H9 (cell line): ENCODE results near the gene ZNF133. TPM values are rescaled to one million over a fixed set of nuclear protein-coding genes. Genes with fewer than 3 reads are reported as not detected.

Experiments
- DNase-seq: peaks from one replicate; pipeline ENCODE4 v3.0.0-alpha.2; 2017
- H2AFZ ChIP-seq: one replicate; pipeline ENCODE4 v1.6.1; 2013; ENCODE audit warnings: mild to moderate bottlenecking, low read length, control low read depth, moderate library complexity
- H2AK5ac ChIP-seq: 2 replicates; pipeline ENCODE4 v1.6.1; 2013; ENCODE audit warnings: low read length, control low read depth, mixed read lengths; ENCODE audit not compliant: insufficient read length
- H2BK120ac ChIP-seq: one replicate; pipeline ENCODE4 v1.6.1; 2013; ENCODE audit warnings: low read depth, mild to moderate bottlenecking, low read length, control low read depth, inconsistent platforms; ENCODE audit not compliant: poor library complexity, severe bottlenecking
- H2BK12ac ChIP-seq: 2 replicates; pipeline ENCODE4 v1.6.1; 2013; ENCODE audit warnings: low read length, control low read depth, mixed read lengths, low read depth; ENCODE audit not compliant: insufficient read length
- H2BK15ac ChIP-seq: 2 replicates; pipeline ENCODE4 v1.6.1; 2013; ENCODE audit warnings: low read depth, low read length, control low read depth
- H2BK20ac ChIP-seq: one replicate; pipeline ENCODE4 v1.6.1; 2013; ENCODE audit warnings: low read depth, mild to moderate bottlenecking, low read length, control low read depth, inconsistent platforms; ENCODE audit not compliant: poor library complexity, severe bottlenecking
- H2BK5ac ChIP-seq: 2 replicates; pipeline ENCODE4 v1.6.1; 2013; ENCODE audit warnings: low read length, control low read depth, mixed read lengths; ENCODE audit not compliant: insufficient read length
- H3K14ac ChIP-seq: 2 replicates; pipeline ENCODE4 v1.6.1; 2013; ENCODE audit warnings: low read length, control low read depth; ENCODE audit not compliant: insufficient read depth
- H3K18ac ChIP-seq: 2 replicates; pipeline ENCODE4 v1.6.1; 2013; ENCODE audit warnings: low read depth, mild to moderate bottlenecking, mixed read lengths, low read length, control low read depth; ENCODE audit not compliant: insufficient read length
- H3K23ac ChIP-seq: 2 replicates; pipeline ENCODE4 v1.6.1; 2013; ENCODE audit warnings: low read length, control low read depth, mixed read lengths, low read depth; ENCODE audit not compliant: insufficient read length
- H3K23me2 ChIP-seq: 2 replicates; pipeline ENCODE4 v1.6.1; 2013; ENCODE audit warnings: low read depth, mild to moderate bottlenecking, mixed read lengths, low read length, control low read depth; ENCODE audit not compliant: insufficient read length, poor library complexity, severe bottlenecking
- H3K27ac ChIP-seq: 2 replicates; pipeline ENCODE4 v1.5.1; 2013; ENCODE audit warnings: low read length, control low read depth, mixed read lengths, low read depth; ENCODE audit not compliant: insufficient read length
- H3K27me3 ChIP-seq: 2 replicates; pipeline ENCODE4 v1.6.1; 2013; ENCODE audit warnings: low read length, control low read depth, inconsistent platforms; ENCODE audit not compliant: insufficient read depth
- H3K4ac ChIP-seq: 2 replicates; pipeline ENCODE4 v1.6.1; 2013; ENCODE audit warnings: low read depth, mild to moderate bottlenecking, control low read depth, inconsistent platforms, low read length, moderate library complexity
- H3K4me1 ChIP-seq: 2 replicates; pipeline ENCODE4 v1.6.1; 2013; ENCODE audit warnings: low read length, control low read depth, inconsistent platforms; ENCODE audit not compliant: insufficient read depth
- H3K4me2 ChIP-seq: 2 replicates; pipeline ENCODE4 v1.6.1; 2013; ENCODE audit warnings: low read length, control low read depth, mixed read lengths; ENCODE audit not compliant: insufficient read length, insufficient read depth
- H3K56ac ChIP-seq: 2 replicates; pipeline ENCODE4 v1.6.1; 2013; ENCODE audit warnings: low read depth, mild to moderate bottlenecking, mixed read lengths, low read length, control low read depth; ENCODE audit not compliant: insufficient read length
- H3K79me1 ChIP-seq: 2 replicates; pipeline ENCODE4 v1.6.1; 2013; ENCODE audit warnings: low read depth, mild to moderate bottlenecking, moderate library complexity, low read length, control low read depth, inconsistent platforms; ENCODE audit not compliant: insufficient read depth, poor library complexity, severe bottlenecking
- H3K79me2 ChIP-seq: 2 replicates; pipeline ENCODE4 v1.6.1; 2013; ENCODE audit warnings: low read length, control low read depth, inconsistent platforms; ENCODE audit not compliant: insufficient read depth
- H3K9ac ChIP-seq: 2 replicates; pipeline ENCODE4 v1.6.1; 2013; ENCODE audit warnings: low read length, control low read depth, mixed read lengths; ENCODE audit not compliant: insufficient read length; ENCODE audit errors: extremely low read depth
- H3K9me3 ChIP-seq: one replicate; pipeline ENCODE4 v1.6.1; 2013; ENCODE audit warnings: low read depth, low read length, inconsistent platforms; ENCODE audit not compliant: control insufficient read depth
- H3T11ph ChIP-seq: one replicate; pipeline ENCODE4 v1.6.1; 2013; ENCODE audit warnings: mild to moderate bottlenecking, low read length, control low read depth, inconsistent platforms
- H4K20me1 ChIP-seq: one replicate; pipeline ENCODE4 v1.6.1; 2013; ENCODE audit not compliant: control insufficient read depth, insufficient read length, insufficient read depth
- H4K5ac ChIP-seq: 2 replicates; pipeline ENCODE4 v1.6.1; 2013; ENCODE audit warnings: low read depth, mild to moderate bottlenecking, mixed read lengths, low read length, control low read depth; ENCODE audit not compliant: insufficient read length
- H4K8ac ChIP-seq: replicated peaks from 2 replicates; pipeline ENCODE4 v1.6.1; 2013; ENCODE audit warnings: low read length, control low read depth, mixed read lengths, low read depth; ENCODE audit not compliant: insufficient read length
- H4K91ac ChIP-seq: 2 replicates; pipeline ENCODE4 v1.6.1; 2013; ENCODE audit warnings: low read depth, mild to moderate bottlenecking, moderate library complexity, mixed read lengths, low read length, control low read depth; ENCODE audit not compliant: insufficient read length
- H3K27ac Mint-ChIP-seq, 3 experiments: 2 replicates in 2 of 3; 3 replicates in 1 of 3; pipeline ENCODE4 v1.8.0; 2020 to 2021; ENCODE audit warnings: mixed read lengths in 3 of 3, mild to moderate bottlenecking in 1 of 3, moderate library complexity in 1 of 3
- H3K27me3 Mint-ChIP-seq: 2 replicates; pipeline ENCODE4 v1.8.0; 2021; ENCODE audit warnings: low read depth, mild to moderate bottlenecking, moderate library complexity, mixed read lengths
- H3K36me3 Mint-ChIP-seq, 3 experiments: 2 replicates in 2 of 3; 3 replicates in 1 of 3; pipeline ENCODE4 v1.8.0; 2020 to 2021; ENCODE audit warnings: low read depth in 3 of 3, mixed read lengths in 3 of 3; ENCODE audit not compliant: insufficient read depth in 1 of 3
- H3K4me1 Mint-ChIP-seq, 2 experiments: 2 replicates each; pipeline ENCODE4 v1.8.0; 2020; ENCODE audit warnings: mixed read lengths in 2 of 2
- H3K4me3 Mint-ChIP-seq, 2 experiments: 2 replicates in 1 of 2; 3 replicates in 1 of 2; pipeline ENCODE4 v1.8.0; 2020 to 2021; ENCODE audit warnings: mild to moderate bottlenecking in 2 of 2, mixed read lengths in 2 of 2, moderate library complexity in 1 of 2
- H3K9me3 Mint-ChIP-seq, 2 experiments: 2 replicates in 1 of 2; 3 replicates in 1 of 2; pipeline ENCODE4 v1.8.0; 2020; ENCODE audit warnings: mild to moderate bottlenecking in 2 of 2, mixed read lengths in 2 of 2, moderate library complexity in 1 of 2
- WGBS: extraction: QIAGEN DNeasy Blood & Tissue Kit; methylation state at CpG from one replicate; pipeline ENCODE4 v1.1.7; 2013; ENCODE audit warnings: missing lambda C conversion rate, low lambda C conversion rate, mixed read lengths; ENCODE audit not compliant: insufficient read length; ENCODE audit errors: extremely low coverage; 5-methylcytosine and 5-hydroxymethylcytosine counted together
- total RNA-seq: library from RNA; stranded (reverse); gene quantifications from 2 replicates; pipeline ENCODE4 v1.2.1, GENCODE V29; 2021
- TF ChIP-seq, protein P1 (sequence below): fragments of 200-600 bp; sonication (generic); conservative IDR thresholded peaks from 3 replicates; pipeline ENCODE4 v1.8.0; 2021; ENCODE audit warnings: antibody characterized with exemption, mild to moderate bottlenecking

The ZNF133 gene
- total RNA-seq, 1 experiment from 2014 or later, result 11.0 TPM

DNA sequence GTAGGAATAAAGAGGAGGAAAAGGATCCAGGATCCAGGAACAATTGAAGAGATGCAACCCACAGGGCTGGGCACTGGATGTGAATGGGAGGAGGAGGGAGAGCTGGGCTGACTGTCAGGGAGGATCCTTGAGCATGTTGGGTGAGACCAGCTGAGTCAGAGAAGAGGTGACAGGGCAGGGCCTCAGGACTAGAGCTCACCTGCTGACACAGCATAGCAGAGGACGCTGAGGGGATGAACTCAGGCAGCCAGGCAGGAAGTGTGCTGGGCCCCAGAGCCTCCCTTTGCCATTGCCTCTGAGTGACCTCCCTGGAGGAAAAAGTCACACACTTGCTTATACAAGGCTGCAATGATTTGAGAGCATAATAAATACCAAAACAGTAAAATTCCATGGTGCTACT is 72.3 kb downstream of the ZNF133 start:
- no peak overlapping the region for H4K91ac ChIP-seq
- DNase-seq, result peak; percentile 49
- no peak overlapping the region for H3T11ph ChIP-seq
- no peaks in the 10 kb centered on the region for H3K79me1 ChIP-seq
- H3K27me3 ChIP-seq, result no peaks in the 10 kb centered on the region
- H3K4me1 ChIP-seq, result no peaks in the 10 kb centered on the region
- no peak overlapping the region for H3K4ac ChIP-seq
- no peak overlapping the region for H3K4me2 ChIP-seq
- H3K27ac ChIP-seq, result no peak overlapping the region
- no peak overlapping the region for H2BK15ac ChIP-seq
- H2BK20ac ChIP-seq, result no peak overlapping the region
- no peak overlapping the region for H2AFZ ChIP-seq
- no peak overlapping the region for H3K27ac Mint-ChIP-seq
- H3K4me3 Mint-ChIP-seq, result no peak overlapping the region
- no peak overlapping the region for H2BK120ac ChIP-seq
- no peaks in the 10 kb centered on the region for H3K9me3 ChIP-seq
- WGBS, result no CpG with 5 or more reads among the region's 1 CpG
- no peak overlapping the region for H4K8ac ChIP-seq
- H3K18ac ChIP-seq, result no peak overlapping the region
- no peak overlapping the region for H3K9ac ChIP-seq
- H3K23ac ChIP-seq, result no peak overlapping the region
- no peak overlapping the region for H2BK12ac ChIP-seq
- no peaks in the 10 kb centered on the region for H3K23me2 ChIP-seq
- peaks cover 5% of the 10 kb centered on the region in 2 experiments for H3K4me1 Mint-ChIP-seq
- no peak overlapping the region for H3K14ac ChIP-seq
- no peak overlapping the region for H4K5ac ChIP-seq
- no peak overlapping the region for H3K56ac ChIP-seq
- H4K20me1 ChIP-seq, result no peaks in the 10 kb centered on the region
- no peaks in the 10 kb centered on the region for H3K27me3 Mint-ChIP-seq
- no peak overlapping the region for H2BK5ac ChIP-seq
- no peaks in the 10 kb centered on the region for H3K79me2 ChIP-seq
- TF ChIP-seq, protein P1, sequence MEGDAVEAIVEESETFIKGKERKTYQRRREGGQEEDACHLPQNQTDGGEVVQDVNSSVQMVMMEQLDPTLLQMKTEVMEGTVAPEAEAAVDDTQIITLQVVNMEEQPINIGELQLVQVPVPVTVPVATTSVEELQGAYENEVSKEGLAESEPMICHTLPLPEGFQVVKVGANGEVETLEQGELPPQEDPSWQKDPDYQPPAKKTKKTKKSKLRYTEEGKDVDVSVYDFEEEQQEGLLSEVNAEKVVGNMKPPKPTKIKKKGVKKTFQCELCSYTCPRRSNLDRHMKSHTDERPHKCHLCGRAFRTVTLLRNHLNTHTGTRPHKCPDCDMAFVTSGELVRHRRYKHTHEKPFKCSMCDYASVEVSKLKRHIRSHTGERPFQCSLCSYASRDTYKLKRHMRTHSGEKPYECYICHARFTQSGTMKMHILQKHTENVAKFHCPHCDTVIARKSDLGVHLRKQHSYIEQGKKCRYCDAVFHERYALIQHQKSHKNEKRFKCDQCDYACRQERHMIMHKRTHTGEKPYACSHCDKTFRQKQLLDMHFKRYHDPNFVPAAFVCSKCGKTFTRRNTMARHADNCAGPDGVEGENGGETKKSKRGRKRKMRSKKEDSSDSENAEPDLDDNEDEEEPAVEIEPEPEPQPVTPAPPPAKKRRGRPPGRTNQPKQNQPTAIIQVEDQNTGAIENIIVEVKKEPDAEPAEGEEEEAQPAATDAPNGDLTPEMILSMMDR, result no peak
- no peaks in the 10 kb centered on the region for H3K36me3 Mint-ChIP-seq
- H3K9me3 Mint-ChIP-seq, result peaks cover 0 to 3% of the 10 kb centered on the region in 2 experiments; a peak in 1 of 5 replicates
- H2AK5ac ChIP-seq, result no peak overlapping the region
